Measurements from ENCODE around the gene MOB2.
"Not testable (repeated sequence)": the region's sequence is repeated elsewhere in the genome, so short reads cannot be mapped to it uniquely, and the experiment has no call there.

MOB2 gene

GRCh38 chr11:1517117-1518005 lies 30.8 kb upstream of the MOB2 start:
- DNase-seq, result no peak

- no peak for DNase-seq
Observed at GRCh38 chr11:1516273-1517067, 29.9 kb upstream of the MOB2 start.

GRCh38 chr11:1515082-1516060 lies 28.8 kb upstream of the MOB2 start:
- peak; percentile 14 for DNase-seq

GRCh38 chr11:1514336-1515061 lies 27.9 kb upstream of the MOB2 start:
- no peak for DNase-seq

GRCh38 chr11:1513326-1514296 lies 27.0 kb upstream of the MOB2 start:
- DNase-seq, result no peak

- not testable (repeated sequence) for DNase-seq
Observed at GRCh38 chr11:1512531-1513258, 26.1 kb upstream of the MOB2 start.

GRCh38 chr11:1511937-1512496 lies 25.4 kb upstream of the MOB2 start:
- DNase-seq, result no peak

- DNase-seq, result no peak
Observed at GRCh38 chr11:1510928-1511327, 24.3 kb upstream of the MOB2 start.

- not testable (repeated sequence) for DNase-seq
Observed at GRCh38 chr11:1510351-1510750, 23.8 kb upstream of the MOB2 start.

- DNase-seq, result no peak
Observed at GRCh38 chr11:1509626-1510255, 23.2 kb upstream of the MOB2 start.

GRCh38 chr11:1508986-1509385 lies 22.4 kb upstream of the MOB2 start:
- no peak for DNase-seq

- DNase-seq, result no peak
Observed at GRCh38 chr11:1508491-1508891, 21.9 kb upstream of the MOB2 start.

GRCh38 chr11:1507381-1508140 lies 21.0 kb upstream of the MOB2 start:
- no peak for DNase-seq

GRCh38 chr11:1506981-1507380 lies 20.4 kb upstream of the MOB2 start:
- no peak for DNase-seq

- no peak for DNase-seq
Observed at GRCh38 chr11:1505480-1505879, 18.9 kb upstream of the MOB2 start.

- DNase-seq, result no peak
Observed at GRCh38 chr11:1504581-1505290, 18.2 kb upstream of the MOB2 start.

- no peak for DNase-seq
Observed at GRCh38 chr11:1504138-1504537, 17.6 kb upstream of the MOB2 start.

- no peak for DNase-seq
Observed at GRCh38 chr11:1503708-1504104, 17.1 kb upstream of the MOB2 start.
